ENCODE measurements around the gene RANGAP1.

- TF ChIP-seq CTCF (IDR thresholded peaks at IDR 0.05; ENCODE audit: borderline replicate concordance, extremely low read depth, low read length, poor library complexity, severe bottlenecking), result no peak
- no peak for TF ChIP-seq EZH2 (IDR thresholded peaks at IDR 0.05; ENCODE audit: borderline replicate concordance, low read depth, low read length, severe bottlenecking)
Measured at GRCh38 chr22:41237036-41237706, 48.8 kb downstream of the RANGAP1 start.

Measured in DND-41 (cell line).